HG02588 (cell line): ENCODE measurements around the gene SLC6A1.

Source experiments
- ATAC-seq: cut with Tn5 transposase; IDR thresholded peaks from one replicate; pipeline ENCODE4 v1.9.1; 2021; ENCODE audit warnings: mild to moderate bottlenecking, moderate library complexity; ENCODE audit not compliant: unreplicated experiment

SLC6A1 gene

GRCh38 chr3:10970306-10970960, 22.1 kb upstream of the SLC6A1 start:
- ATAC-seq: no peak

GRCh38 chr3:10972072-10972782, 20.3 kb upstream of the SLC6A1 start:
- ATAC-seq: no peak

DNA sequence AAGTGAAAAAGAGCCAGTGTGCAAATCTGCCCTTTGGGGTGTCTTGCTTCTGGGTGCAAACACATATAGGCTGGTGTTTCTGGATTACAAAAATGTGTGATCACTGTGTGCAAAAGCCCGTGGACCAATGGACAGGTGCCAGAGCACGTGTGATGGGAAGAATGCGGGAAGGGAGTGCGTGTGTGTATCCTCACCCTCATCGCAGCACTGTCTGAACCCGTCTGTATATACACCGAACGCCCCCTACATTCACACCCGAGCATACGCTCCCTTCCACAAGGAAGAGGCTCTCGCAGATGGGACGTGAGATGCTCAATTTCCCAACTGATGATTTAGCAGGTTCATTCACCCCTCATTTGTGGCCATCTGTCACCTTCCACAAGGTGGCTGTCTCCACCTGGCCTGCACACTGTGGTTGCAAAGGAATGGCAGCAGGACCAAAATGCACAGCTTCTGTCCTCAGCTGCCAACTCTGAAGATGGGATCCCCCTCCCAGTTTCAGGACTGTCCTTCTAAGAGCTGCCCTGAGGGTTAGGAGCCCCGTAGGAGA, 19.4 kb upstream of the SLC6A1 start:
- ATAC-seq: no peak

- no peak for ATAC-seq
Observed at GRCh38 chr3:10974131-10974530, 18.4 kb upstream of the SLC6A1 start.

DNA sequence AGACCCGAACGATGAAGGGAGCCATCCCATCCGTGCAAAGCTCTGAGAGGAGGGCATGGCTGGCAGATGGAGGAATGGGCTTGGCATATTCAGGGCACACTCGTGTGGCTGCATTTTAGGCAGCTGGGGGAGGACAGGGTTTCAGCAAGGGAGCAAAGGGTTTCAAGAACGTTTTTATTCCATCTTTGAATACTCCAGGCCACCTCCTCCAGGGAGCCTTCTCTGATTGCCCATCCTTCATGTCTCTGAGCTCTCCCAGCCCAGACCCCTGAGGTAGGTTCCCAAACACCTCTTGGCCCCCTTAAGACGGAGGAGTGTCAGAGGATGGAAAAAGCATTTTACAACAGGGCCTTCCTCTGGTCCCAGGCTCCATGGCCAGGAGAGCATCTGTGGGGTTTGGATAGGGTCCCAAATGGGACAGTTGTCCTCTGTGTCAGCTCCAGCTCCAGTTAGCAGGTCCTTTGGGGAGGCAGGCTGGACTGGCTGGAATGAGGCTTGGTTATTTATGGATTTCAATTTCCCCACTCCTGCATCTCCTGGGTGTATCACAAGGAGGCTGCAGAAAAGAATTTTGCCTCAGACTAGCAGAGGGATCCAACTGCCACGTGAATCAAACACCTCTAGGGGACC, 17.7 kb upstream of the SLC6A1 start:
- no peak for ATAC-seq

GRCh38 chr3:10975695-10976234, 16.8 kb upstream of the SLC6A1 start:
- ATAC-seq: no peak

DNA sequence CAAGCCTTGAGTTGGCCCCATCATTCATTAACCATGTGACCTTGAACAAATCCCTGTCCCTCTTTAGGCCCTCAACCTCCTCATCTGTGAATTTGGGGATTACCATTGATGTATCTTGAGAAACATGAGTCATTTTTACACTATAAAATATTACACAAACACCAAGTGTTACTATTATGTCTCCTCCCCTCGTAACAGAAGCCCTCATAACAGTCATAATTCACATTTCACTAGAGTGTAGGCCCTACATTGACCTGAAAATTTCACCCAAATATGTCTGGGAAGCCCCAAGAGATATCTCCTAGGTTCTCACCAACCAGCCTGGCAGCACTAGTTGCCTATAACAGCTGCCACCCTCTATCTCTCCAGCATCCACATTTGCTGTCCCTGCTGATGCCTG, 15.8 kb upstream of the SLC6A1 start:
- no peak for ATAC-seq

DNA sequence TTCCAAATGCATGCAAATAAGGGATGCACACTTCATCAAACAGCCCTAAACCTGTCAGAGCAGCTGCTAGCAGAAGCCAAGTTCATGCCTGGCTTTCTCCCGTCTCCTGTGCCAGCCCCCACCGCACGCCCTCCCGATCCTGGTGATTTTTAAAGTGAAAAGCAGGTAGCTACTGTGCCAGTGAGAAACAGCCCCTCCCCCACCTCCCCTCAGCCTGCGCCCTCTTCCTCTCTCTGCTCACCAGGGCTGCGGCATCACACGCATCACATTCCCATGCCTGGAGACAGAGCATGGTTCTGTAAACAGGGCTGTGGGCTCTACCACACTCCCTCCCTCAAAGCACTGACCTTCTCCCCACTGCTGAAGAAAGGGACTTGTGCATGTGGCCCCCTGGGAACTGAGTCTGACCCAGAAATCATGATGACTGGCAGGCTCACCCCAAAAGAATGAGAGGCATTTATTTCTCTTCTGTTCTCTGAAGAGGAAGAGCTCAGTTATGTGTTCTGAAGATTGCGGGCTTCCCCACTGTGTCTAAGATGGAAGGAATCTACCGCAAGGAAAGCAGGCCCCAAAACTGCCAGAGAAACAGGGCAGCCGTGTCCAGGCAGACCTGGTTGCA, 14.5 kb upstream of the SLC6A1 start:
- no peak for ATAC-seq

GRCh38 chr3:10978956-10979355, 13.6 kb upstream of the SLC6A1 start:
- ATAC-seq: no peak

DNA sequence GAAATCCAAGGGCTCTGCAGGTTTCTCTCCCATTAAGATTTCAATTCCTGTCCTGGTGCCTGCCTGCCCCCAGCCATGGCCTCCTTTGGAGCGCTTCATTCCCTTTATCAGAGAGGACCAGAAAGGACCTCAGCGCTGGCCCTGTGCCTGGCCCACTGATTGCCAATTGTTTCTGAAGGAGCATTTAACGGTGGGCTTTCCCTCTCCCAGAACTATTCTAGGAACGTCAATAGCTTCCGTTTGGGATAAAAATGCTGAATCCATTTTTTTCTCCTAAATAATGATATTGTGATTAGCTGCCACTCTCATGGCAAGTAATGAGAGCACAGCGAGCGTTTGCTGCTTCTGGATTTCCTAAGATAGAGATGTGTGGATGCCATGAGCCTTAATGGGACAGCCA, 12.2 kb upstream of the SLC6A1 start:
- no peak for ATAC-seq

- ATAC-seq: no peak
Observed at GRCh38 chr3:10981031-10981430, 11.5 kb upstream of the SLC6A1 start.

GRCh38 chr3:10981961-10982360, 10.6 kb upstream of the SLC6A1 start:
- ATAC-seq: no peak

DNA sequence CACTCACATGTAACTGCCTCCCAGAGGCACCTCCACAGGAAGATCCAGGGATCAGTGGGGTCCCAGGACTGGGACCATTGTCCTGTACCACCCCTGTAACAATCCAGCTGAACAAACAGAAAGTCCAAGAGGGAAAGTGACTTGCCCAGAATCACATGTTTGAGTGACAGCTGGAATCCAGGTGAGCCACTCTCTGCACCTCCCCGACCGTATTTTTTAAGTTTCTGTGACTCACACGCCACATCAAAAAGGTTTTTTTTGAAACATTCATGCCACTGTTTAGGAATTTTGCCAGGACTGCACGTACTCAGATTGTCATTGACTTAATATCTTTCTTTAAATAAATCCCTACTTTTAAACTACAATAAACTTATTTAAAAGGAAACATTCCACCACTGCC, 9.8 kb upstream of the SLC6A1 start:
- no peak for ATAC-seq

DNA sequence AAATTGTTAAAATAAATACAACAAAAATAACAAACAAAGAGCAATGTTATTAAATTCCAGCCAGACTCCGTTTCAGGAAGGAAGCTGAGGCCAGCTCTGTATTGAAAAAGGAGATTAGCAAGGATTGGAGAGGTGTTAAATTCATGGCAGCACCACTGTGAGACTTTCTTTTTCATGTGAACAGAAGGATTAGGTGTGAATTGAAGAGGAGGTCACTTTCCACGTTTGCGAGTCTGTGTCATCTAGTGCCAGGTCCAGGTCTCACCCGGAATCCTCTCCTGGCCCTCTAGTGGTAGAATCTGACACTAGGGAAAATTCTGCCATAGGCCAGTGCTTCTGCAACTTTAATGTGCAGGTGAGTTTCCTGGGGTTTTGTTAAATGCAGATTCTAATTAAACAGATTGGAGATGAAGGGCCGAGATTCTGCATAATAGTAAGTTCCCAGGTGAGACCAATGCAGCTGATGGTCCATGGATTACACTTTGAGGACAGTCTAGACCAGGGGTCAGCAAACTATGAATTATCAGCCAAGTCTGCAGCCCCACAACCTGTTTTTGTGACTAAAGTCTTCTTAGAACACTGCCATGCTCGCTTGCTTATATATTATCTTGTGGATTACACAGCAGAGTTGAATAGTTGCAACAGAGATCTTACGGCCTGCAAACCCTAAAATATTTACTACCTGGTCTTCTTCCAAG, 9.2 kb upstream of the SLC6A1 start:
- ATAC-seq: no peak

DNA sequence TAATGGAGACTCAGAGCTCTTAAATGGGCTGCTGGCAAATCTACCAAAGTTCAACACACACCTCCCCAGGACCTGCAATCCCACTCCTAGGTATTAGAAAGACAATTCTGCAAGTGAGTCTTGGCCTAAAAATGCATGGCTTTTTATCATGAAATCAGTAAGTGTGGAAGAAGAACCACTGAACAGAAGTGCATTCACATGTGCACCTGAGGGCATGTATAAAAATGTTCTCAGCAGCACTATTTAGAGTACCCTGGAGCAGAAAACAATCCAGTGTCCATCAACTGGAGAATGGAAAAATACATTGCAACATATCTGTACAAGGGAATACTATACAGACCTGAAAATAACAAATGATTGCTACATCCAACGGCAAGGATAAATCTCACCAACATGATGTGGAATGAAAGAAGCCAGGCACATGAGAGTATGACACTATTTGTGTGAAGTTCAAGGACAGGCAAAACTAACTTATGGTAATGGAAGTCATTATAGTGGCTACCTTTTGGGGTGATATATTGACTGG, 8.1 kb upstream of the SLC6A1 start:
- ATAC-seq: no peak

DNA sequence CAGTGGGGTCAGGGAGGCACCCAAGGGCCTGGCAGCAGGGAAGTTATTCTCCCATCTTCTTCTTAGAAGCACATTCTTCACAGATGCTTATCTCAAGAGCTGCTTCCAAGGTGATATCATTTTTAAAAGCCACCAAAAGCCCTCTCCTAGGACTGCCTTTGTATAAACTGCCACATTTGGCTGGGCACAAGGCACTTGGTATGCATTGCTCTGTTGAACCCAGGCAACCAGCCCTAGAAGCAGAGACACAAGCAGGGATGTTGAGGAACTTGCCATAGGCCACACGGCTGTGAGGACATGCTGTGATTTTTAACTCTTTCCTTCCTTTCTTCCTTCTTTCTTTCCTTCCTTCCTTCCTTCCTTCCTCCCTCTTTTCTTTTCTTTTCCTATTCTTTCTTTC, 7.4 kb upstream of the SLC6A1 start:
- no peak for ATAC-seq

- ATAC-seq: no peak
Observed at GRCh38 chr3:10986592-10986991, 6.0 kb upstream of the SLC6A1 start.

DNA sequence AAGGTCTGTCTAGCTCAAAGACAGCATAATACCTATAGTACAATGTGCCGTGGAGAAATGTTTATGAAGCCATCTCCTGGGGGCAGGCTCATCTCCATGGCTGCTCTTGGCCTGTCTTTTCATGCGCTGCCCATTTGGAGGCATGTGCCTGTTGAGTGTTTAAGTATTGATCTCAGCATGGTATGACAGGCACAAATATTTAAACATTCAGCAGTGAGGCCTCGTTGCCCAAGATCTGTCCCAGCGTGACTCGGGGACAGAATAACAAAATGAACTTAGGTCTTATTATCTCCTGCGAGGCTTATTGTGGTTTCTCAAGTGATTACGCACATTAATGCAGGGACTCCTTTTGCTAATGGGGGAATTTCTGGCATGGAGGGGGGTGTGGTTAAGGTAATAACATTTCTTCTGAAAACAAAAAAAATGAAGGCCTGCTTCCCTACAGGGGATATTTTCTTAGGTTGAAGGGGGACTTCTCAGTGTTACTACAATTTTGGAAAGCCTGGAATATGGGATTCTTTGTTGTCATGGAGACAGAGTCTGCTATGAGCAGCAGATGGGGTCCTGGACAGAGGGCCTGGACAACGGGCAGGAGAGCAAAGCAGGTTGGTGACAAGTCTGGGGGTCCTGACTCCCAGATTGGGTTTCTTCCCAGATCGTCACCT, 4.4 kb upstream of the SLC6A1 start:
- no peak for ATAC-seq

GRCh38 chr3:10988991-10989484, 3.5 kb upstream of the SLC6A1 start:
- ATAC-seq: no peak
